HL-60 (cell line): ENCODE results near the gene KRTAP10-7.
"Not testable (repeated sequence)": the region's sequence is repeated elsewhere in the genome, so short reads cannot be mapped to it uniquely, and the experiment has no call there.

Experiments used
- DNase-seq, 2 experiments: peaks; one replicate each; pipeline ENCODE4 v3.0.0-alpha.2; 2010 to 2020; ENCODE audit warnings: low read depth in 1 of 2, low spot score in 1 of 2
- H3K27ac ChIP-seq: fragments of 250-450 bp; sonication (Bioruptor Pico); replicated peaks from 2 replicates; pipeline ENCODE4 v1.5.1; 2020; ENCODE audit warnings: mild to moderate bottlenecking, moderate library complexity
- H3K27me3 ChIP-seq: fragments of 250-450 bp; sonication (Bioruptor Pico); 2 replicates; pipeline ENCODE4 v1.5.1; 2021; ENCODE audit warnings: mild to moderate bottlenecking, moderate library complexity; ENCODE audit not compliant: insufficient read depth, poor library complexity, severe bottlenecking
- H3K4me3 ChIP-seq: replicated peaks from 2 replicates; pipeline ENCODE4 v1.5.1; 2011; ENCODE audit warnings: mild to moderate bottlenecking, control low read depth, low read length; ENCODE audit not compliant: insufficient read depth
- GABPA ChIP-seq: IDR thresholded peaks from 2 replicates; pipeline ENCODE4 v1.6.1; 2012; ENCODE audit warnings: low read depth
- POLR2AphosphoS5 ChIP-seq: IDR thresholded peaks from 2 replicates; pipeline ENCODE4 v1.6.1; 2012; ENCODE audit warnings: low read depth
- SPI1 ChIP-seq: IDR thresholded peaks from 2 replicates; pipeline ENCODE4 v1.6.1; 2012; ENCODE audit warnings: low read depth, mild to moderate bottlenecking, borderline replicate concordance
- TF ChIP-seq, protein P1 (sequence below): IDR thresholded peaks from 2 replicates; pipeline ENCODE4 v1.6.1; 2012; ENCODE audit warnings: low read depth; ENCODE audit not compliant: insufficient replicate concordance
- TF ChIP-seq, protein P2 (sequence below): IDR thresholded peaks from one replicate; pipeline ENCODE4 v1.5.1; 2011; ENCODE audit warnings: low read length, control low read depth, inconsistent platforms; ENCODE audit not compliant: insufficient read depth

Gene KRTAP10-7

DNA sequence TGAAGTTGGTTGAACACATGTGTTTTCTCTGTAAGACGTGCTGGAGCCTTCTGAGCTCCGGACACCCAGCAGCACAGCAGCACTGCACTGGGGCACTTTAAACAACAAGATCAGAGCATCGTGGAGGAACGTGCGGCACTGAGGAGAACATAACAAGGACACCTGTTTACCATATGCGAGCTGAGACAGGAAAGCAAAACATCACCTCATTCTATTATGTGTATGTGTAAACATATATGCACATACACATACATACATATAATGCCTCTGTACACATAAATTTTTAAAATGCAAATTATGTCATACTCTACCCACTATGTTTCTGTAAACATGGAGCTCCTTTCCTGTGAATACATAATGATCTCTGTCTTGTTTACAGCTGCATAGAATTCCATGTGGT, 4.9 kb upstream of the KRTAP10-7 start:
- no peaks in the 10 kb centered on the region for H3K27me3 ChIP-seq
- DNase-seq, result no peak
- no peak for TF ChIP-seq POLR2AphosphoS5
- H3K27ac ChIP-seq, result no peak overlapping the region
- no peak overlapping the region for H3K4me3 ChIP-seq

DNA sequence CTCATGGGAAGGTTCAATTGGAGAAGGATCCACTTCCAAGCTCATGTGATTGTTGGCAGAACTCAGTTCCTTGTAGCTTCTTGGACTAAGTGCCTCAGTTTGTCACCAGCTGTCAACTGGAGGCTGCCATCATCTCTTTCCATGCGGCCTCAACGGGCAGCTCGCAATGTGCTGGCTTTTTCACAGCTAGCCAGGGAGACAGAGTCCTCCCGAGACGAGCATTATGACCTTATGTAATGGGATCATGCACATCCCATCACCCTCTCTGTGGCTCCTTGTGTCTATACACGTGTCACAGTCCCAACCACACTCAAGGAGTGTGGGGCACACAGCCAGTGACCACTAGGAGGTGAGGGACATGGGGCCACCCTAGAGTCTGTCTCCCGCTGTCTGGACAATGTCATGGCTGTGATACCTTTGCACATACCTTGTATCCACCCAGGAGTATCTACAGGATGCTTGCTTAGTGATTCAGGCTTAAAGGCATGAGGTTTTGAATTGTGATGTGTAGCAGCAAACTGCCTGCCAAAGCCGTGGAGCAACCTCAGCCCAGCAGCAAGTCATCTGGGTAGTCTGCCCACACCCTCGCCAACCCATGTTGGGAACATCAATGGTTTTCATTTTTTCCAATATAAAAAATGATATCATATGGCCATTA, 4.2 kb upstream of the KRTAP10-7 start:
- Histone ChIP-seq H3K27me3 (no peaks in the 10 kb centered on the region), H3K4me3 (no peak overlapping the region), H3K27ac (no peak overlapping the region)
- no peak for DNase-seq
- TF ChIP-seq POLR2AphosphoS5 (no peak), SPI1 (no peak), GABPA (no peak)
- TF ChIP-seq, protein P1, sequence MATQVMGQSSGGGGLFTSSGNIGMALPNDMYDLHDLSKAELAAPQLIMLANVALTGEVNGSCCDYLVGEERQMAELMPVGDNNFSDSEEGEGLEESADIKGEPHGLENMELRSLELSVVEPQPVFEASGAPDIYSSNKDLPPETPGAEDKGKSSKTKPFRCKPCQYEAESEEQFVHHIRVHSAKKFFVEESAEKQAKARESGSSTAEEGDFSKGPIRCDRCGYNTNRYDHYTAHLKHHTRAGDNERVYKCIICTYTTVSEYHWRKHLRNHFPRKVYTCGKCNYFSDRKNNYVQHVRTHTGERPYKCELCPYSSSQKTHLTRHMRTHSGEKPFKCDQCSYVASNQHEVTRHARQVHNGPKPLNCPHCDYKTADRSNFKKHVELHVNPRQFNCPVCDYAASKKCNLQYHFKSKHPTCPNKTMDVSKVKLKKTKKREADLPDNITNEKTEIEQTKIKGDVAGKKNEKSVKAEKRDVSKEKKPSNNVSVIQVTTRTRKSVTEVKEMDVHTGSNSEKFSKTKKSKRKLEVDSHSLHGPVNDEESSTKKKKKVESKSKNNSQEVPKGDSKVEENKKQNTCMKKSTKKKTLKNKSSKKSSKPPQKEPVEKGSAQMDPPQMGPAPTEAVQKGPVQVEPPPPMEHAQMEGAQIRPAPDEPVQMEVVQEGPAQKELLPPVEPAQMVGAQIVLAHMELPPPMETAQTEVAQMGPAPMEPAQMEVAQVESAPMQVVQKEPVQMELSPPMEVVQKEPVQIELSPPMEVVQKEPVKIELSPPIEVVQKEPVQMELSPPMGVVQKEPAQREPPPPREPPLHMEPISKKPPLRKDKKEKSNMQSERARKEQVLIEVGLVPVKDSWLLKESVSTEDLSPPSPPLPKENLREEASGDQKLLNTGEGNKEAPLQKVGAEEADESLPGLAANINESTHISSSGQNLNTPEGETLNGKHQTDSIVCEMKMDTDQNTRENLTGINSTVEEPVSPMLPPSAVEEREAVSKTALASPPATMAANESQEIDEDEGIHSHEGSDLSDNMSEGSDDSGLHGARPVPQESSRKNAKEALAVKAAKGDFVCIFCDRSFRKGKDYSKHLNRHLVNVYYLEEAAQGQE, result no peak
- TF ChIP-seq, protein P2, sequence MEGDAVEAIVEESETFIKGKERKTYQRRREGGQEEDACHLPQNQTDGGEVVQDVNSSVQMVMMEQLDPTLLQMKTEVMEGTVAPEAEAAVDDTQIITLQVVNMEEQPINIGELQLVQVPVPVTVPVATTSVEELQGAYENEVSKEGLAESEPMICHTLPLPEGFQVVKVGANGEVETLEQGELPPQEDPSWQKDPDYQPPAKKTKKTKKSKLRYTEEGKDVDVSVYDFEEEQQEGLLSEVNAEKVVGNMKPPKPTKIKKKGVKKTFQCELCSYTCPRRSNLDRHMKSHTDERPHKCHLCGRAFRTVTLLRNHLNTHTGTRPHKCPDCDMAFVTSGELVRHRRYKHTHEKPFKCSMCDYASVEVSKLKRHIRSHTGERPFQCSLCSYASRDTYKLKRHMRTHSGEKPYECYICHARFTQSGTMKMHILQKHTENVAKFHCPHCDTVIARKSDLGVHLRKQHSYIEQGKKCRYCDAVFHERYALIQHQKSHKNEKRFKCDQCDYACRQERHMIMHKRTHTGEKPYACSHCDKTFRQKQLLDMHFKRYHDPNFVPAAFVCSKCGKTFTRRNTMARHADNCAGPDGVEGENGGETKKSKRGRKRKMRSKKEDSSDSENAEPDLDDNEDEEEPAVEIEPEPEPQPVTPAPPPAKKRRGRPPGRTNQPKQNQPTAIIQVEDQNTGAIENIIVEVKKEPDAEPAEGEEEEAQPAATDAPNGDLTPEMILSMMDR, result no peak

DNA sequence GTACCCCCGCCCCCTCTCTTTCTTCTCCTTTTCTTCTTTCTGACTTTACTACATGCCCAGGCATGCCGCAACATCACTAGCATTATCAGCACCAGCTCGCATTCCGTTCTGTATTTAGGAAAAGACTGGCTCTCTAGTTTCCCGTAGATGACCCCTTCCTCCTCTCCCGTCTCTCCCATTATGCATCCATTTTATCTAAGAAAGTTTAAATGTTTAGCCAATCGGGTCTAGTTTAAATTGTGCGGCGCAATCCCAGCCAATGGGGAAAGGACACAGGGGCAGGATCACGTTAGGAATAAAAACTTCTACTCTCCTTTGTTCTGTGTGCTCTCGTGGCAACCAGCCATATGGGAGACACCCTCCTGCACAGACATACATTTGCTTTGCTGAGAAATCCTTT, 2.3 kb upstream of the KRTAP10-7 start:
- H3K27ac ChIP-seq, result no peak overlapping the region
- TF ChIP-seq POLR2AphosphoS5, result no peak
- TF ChIP-seq SPI1, result no peak
- TF ChIP-seq GABPA, result no peak
- TF ChIP-seq, protein P1, result no peak
- TF ChIP-seq, protein P2, result no peak
- no peak for DNase-seq
- H3K27me3 ChIP-seq, result no peaks in the 10 kb centered on the region
- H3K4me3 ChIP-seq, result no peak overlapping the region

DNA sequence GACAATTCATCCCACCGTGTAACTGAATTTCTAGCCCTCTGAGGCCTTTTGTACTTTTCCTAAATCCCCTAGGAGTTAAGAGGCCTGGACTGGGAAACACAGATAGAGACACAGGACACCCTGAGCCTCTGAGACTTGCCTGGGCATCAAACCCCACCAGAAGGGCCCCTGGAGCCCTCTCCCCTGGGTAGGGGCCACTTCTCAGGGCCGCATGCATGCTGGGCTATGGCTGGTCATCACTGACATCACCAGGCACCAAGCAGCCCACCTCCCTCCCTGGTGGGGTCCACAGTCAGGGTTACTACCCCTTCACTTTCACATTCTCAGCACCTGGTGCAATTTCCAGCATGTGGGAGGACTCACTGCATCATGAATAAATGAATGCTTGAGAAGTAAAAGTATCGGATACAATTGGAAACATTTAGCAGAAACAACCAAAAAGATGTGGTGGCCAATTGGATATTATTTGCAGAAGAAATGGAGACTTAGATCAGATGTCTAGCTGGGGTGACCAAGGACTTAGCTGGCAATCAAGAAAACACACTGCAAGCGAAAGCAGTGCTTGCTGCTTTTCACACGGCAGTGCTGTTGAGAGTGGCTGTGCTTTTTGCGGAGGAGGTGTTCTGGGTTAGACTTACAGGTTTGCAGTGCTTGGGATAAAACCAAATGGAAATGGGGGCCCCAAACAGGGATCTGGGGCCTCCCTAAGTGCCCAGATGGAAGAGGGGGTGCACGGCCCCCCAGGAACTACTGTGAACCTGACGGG, 950 bp upstream of the KRTAP10-7 start:
- H3K27me3 ChIP-seq, result peaks cover 2% of the 10 kb centered on the region
- no peak for DNase-seq
- TF ChIP-seq, protein P1, result no peak
- TF ChIP-seq SPI1 (no peak), POLR2AphosphoS5 (no peak), GABPA (no peak)
- TF ChIP-seq, protein P2, result no peak
- no peak overlapping the region for H3K27ac ChIP-seq
- no peak overlapping the region for H3K4me3 ChIP-seq

DNA sequence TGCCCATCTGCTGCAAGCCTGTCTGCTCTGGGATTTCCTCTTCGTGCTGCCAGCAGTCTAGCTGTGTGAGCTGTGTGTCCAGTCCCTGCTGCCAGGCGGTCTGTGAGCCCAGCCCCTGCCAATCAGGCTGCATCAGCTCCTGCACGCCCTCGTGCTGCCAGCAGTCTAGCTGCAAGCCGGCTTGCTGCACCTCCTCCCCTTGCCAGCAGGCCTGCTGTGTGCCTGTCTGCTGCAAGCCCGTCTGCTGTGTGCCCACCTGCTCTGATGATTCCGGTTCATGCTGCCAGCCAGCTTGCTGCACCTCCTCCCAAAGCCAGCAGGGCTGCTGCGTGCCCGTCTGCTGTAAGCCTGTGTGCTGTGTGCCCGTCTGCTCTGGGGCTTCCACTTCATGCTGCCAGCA, 694 bp downstream of the KRTAP10-7 start:
- H3K4me3 ChIP-seq, H3K27me3 ChIP-seq, H3K27ac ChIP-seq, DNase-seq: not testable (repeated sequence)
